Stimulated activated CD4-positive, alpha-beta T cell treated with anti-CD3 and anti-CD28 coated beads, TNF-alpha, amount 100 ng/mL, for 24 hours (primary cell): ENCODE measurements around the gene CCDC191.

Experiments
- DNase-seq, 3 experiments: peaks; one replicate each; pipeline ENCODE4 v3.0.0-alpha.2; 2020; ENCODE audit warnings: low read depth in 3 of 3

Gene CCDC191

GRCh38 chr3:113968986-113969385 lies 87.3 kb downstream of the CCDC191 start:
- no peak for DNase-seq

- DNase-seq: no peak
Observed at GRCh38 chr3:113966172-113966571, 90.2 kb downstream of the CCDC191 start.

GRCh38 chr3:113963879-113964278 lies 92.4 kb downstream of the CCDC191 start:
- DNase-seq: no peak

- no peak for DNase-seq
Observed at GRCh38 chr3:113954091-113954685, 102.1 kb downstream of the CCDC191 start.

- no peak for DNase-seq
Observed at GRCh38 chr3:113953677-113954076, 102.6 kb downstream of the CCDC191 start.

- DNase-seq: no peak
Observed at GRCh38 chr3:113952921-113953320, 103.4 kb downstream of the CCDC191 start.

GRCh38 chr3:113948015-113948917 lies 108.1 kb downstream of the CCDC191 start:
- peak in 1 of 3 experiments; percentile 29 for DNase-seq

- DNase-seq: peak; percentile 24 to 57 (median 39)
Observed at GRCh38 chr3:113947372-113948014, 108.8 kb downstream of the CCDC191 start, which contains the start of gene ZDHHC23. Gene ZDHHC23 (plus strand): TSS chr3:113948013. CDS start chr3:113948803, 790 bp downstream.

- DNase-seq: no peak
Observed at GRCh38 chr3:113946831-113947230, 109.5 kb downstream of the CCDC191 start.

- DNase-seq: no peak
Observed at GRCh38 chr3:113927556-113927955, 128.8 kb downstream of the CCDC191 start.

GRCh38 chr3:113914646-113915045 lies 141.7 kb downstream of the CCDC191 start:
- no peak for DNase-seq
